Forelimb muscle (tissue), 1 donor: Measurements from ENCODE around the gene EIF2S2. TPM values are rescaled to one million over a fixed set of nuclear protein-coding genes. Genes with fewer than 3 reads are reported as not detected.

Experiments used
- polyA plus RNA-seq: library from polyadenylated mRNA; unstranded; fragments of 120-200 nt; gene quantifications from one replicate; pipeline ENCODE4 v1.2.1, GENCODE V29; 2013; ENCODE audit not compliant: insufficient read length

Gene EIF2S2
- polyA plus RNA-seq, 1 donor, result 44.0 TPM

Other genes starting within 250 kb of the EIF2S2 start
- 119 TPM for gene RALY, start 118.3 kb downstream of the EIF2S2 start, polyA plus RNA-seq
- 0.63 TPM for gene ASIP, start 129.2 kb upstream of the EIF2S2 start, polyA plus RNA-seq
- 219 TPM for gene AHCY, start 191.1 kb upstream of the EIF2S2 start, polyA plus RNA-seq